ENCODE results near the gene NUDT16L1.

Gene NUDT16L1

GRCh38 chr16:4666537-4667202 is 26.7 kb upstream of the NUDT16L1 start:
- H3K27ac ChIP-seq: peak overlapping the region in 4 of 11 experiments; percentile 14 to 94 (median 31); a peak in 5 of 22 replicates
- peaks cover 59 to 76% (median 66%) of the 10 kb centered on the region in 11 experiments for H3K36me3 ChIP-seq
- H3K4me1 ChIP-seq: peaks cover 48 to 56% (median 51%) of the 10 kb centered on the region in 10 experiments
- no peak for TF ChIP-seq Cebpa-rat (IDR thresholded peaks at IDR 0.05)
- H3K4me3 ChIP-seq: no peak overlapping the region
- no peaks in the 10 kb centered on the region for H3K9me3 ChIP-seq (replicated peaks in 1 of 11)
- peak overlapping the region in 3 of 11 experiments; percentile 0 to 77 (median 26); a peak in 3 of 22 replicates for H3K9ac ChIP-seq
- peak overlapping the region in 7 of 11 experiments; percentile 81 to 97 (median 93); a peak in 6 of 22 replicates for H3K4me2 ChIP-seq
- peaks cover 23 to 83% (median 60%) of the 10 kb centered on the region in 11 experiments; a peak in 17 of 22 replicates for H4K20me1 ChIP-seq
- H3K27me3 ChIP-seq: no peaks in the 10 kb centered on the region

- H3K4me3 ChIP-seq: no peak overlapping the region
- H3K9ac ChIP-seq: peak overlapping the region in 2 of 11 experiments; percentile 9 to 30; a peak in 2 of 22 replicates
- peaks cover 63 to 83% (median 71%) of the 10 kb centered on the region in 11 experiments for H3K36me3 ChIP-seq
- no peaks in the 10 kb centered on the region for H3K27me3 ChIP-seq
- TF ChIP-seq Cebpa-rat (IDR thresholded peaks at IDR 0.05): no peak
- no peaks in the 10 kb centered on the region for H3K9me3 ChIP-seq (replicated peaks in 1 of 11)
- H3K27ac ChIP-seq: peak overlapping the region in 4 of 11 experiments; percentile 14 to 94 (median 31); a peak in 4 of 22 replicates
- peaks cover 17 to 77% (median 53%) of the 10 kb centered on the region in 11 experiments; a peak in 17 of 22 replicates for H4K20me1 ChIP-seq
- no peak overlapping the region for H3K4me2 ChIP-seq
- peaks cover 41 to 48% (median 44%) of the 10 kb centered on the region in 10 experiments for H3K4me1 ChIP-seq
Observed at GRCh38 chr16:4667203-4667963, 26.0 kb upstream of the NUDT16L1 start.

GRCh38 chr16:4668313-4668960 is 24.9 kb upstream of the NUDT16L1 start:
- H3K4me3 ChIP-seq: no peak overlapping the region
- peaks cover 31 to 40% (median 34%) of the 10 kb centered on the region in 10 experiments for H3K4me1 ChIP-seq
- H3K9me3 ChIP-seq (replicated peaks in 1 of 11): no peaks in the 10 kb centered on the region
- no peak for TF ChIP-seq Cebpa-rat (IDR thresholded peaks at IDR 0.05)
- no peak overlapping the region for H3K4me2 ChIP-seq
- H3K27me3 ChIP-seq: no peaks in the 10 kb centered on the region
- peaks cover 73 to 94% (median 81%) of the 10 kb centered on the region in 11 experiments for H3K36me3 ChIP-seq
- peaks cover 13 to 74% (median 46%) of the 10 kb centered on the region in 11 experiments; a peak in 17 of 22 replicates for H4K20me1 ChIP-seq
- H3K27ac ChIP-seq: no peak overlapping the region
- no peak overlapping the region for H3K9ac ChIP-seq

GRCh38 chr16:4673387-4674046 is 19.8 kb upstream of the NUDT16L1 start:
- TF ChIP-seq Cebpa-rat (IDR thresholded peaks at IDR 0.05): no peak
- Histone ChIP-seq H3K27ac (peak overlapping the region in 3 of 11 experiments; percentile 13 to 36 (median 34); a peak in 2 of 22 replicates), H4K20me1 (peaks cover 11 to 65% (median 32%) of the 10 kb centered on the region in 11 experiments; a peak in 20 of 22 replicates), H3K4me2 (no peak overlapping the region), H3K4me1 (peaks cover 13 to 44% (median 30%) of the 10 kb centered on the region in 10 experiments), H3K9ac (peak overlapping the region in 1 of 11 experiments; percentile 27; a peak in 3 of 22 replicates), H3K36me3 (peaks cover 79 to 98% (median 92%) of the 10 kb centered on the region in 11 experiments), H3K27me3 (no peaks in the 10 kb centered on the region), H3K4me3 (no peak overlapping the region), H3K9me3 (replicated peaks in 1 of 11) (no peaks in the 10 kb centered on the region)

- peaks cover 16 to 79% (median 40%) of the 10 kb centered on the region in 11 experiments; a peak in 20 of 22 replicates for H4K20me1 ChIP-seq
- H3K36me3 ChIP-seq: peaks cover 70 to 98% (median 87%) of the 10 kb centered on the region in 11 experiments
- no peak for TF ChIP-seq Cebpa-rat (IDR thresholded peaks at IDR 0.05)
- peak overlapping the region in 6 of 11 experiments; percentile 17 to 63 (median 43); a peak in 7 of 22 replicates for H3K9ac ChIP-seq
- no peaks in the 10 kb centered on the region for H3K27me3 ChIP-seq
- H3K4me3 ChIP-seq: no peak overlapping the region
- H3K4me2 ChIP-seq: peak overlapping the region in 10 of 11 experiments; percentile 46 to 89 (median 72); a peak in 15 of 22 replicates
- H3K9me3 ChIP-seq (replicated peaks in 1 of 11): no peaks in the 10 kb centered on the region
- H3K27ac ChIP-seq: no peak overlapping the region; a peak in 2 of 22 replicates
- peaks cover 13 to 44% (median 32%) of the 10 kb centered on the region in 10 experiments for H3K4me1 ChIP-seq
Observed at GRCh38 chr16:4674926-4675530, 18.3 kb upstream of the NUDT16L1 start.

- Histone ChIP-seq H3K27me3 (no peaks in the 10 kb centered on the region), H3K36me3 (peaks cover 69 to 98% (median 87%) of the 10 kb centered on the region in 11 experiments), H3K9ac (peak overlapping the region; percentile 38 to 63 (median 55); a peak in 17 of 22 replicates), H3K4me3 (no peak overlapping the region), H4K20me1 (peaks cover 16 to 81% (median 42%) of the 10 kb centered on the region in 11 experiments; a peak in 20 of 22 replicates), H3K4me1 (peaks cover 13 to 47% (median 32%) of the 10 kb centered on the region in 10 experiments), H3K4me2 (peak overlapping the region; percentile 26 to 89 (median 70); a peak in 21 of 22 replicates), H3K27ac (peak overlapping the region in 9 of 11 experiments; percentile 40 to 62 (median 50); a peak in 17 of 22 replicates), H3K9me3 (replicated peaks in 1 of 11) (no peaks in the 10 kb centered on the region)
- no peak for TF ChIP-seq Cebpa-rat (IDR thresholded peaks at IDR 0.05)
Observed at GRCh38 chr16:4675864-4676786, 17.2 kb upstream of the NUDT16L1 start.

GRCh38 chr16:4676831-4677230 is 16.5 kb upstream of the NUDT16L1 start:
- Histone ChIP-seq H4K20me1 (peaks cover 16 to 82% (median 45%) of the 10 kb centered on the region in 11 experiments; a peak in 20 of 22 replicates), H3K4me3 (no peak overlapping the region), H3K4me1 (peaks cover 13 to 55% (median 32%) of the 10 kb centered on the region in 10 experiments), H3K27me3 (no peaks in the 10 kb centered on the region), H3K27ac (peak overlapping the region in 7 of 11 experiments; percentile 40 to 62 (median 51); a peak in 9 of 22 replicates), H3K9ac (peak overlapping the region in 4 of 11 experiments; percentile 45 to 63 (median 59); a peak in 6 of 22 replicates), H3K36me3 (peaks cover 69 to 98% (median 87%) of the 10 kb centered on the region in 11 experiments), H3K9me3 (replicated peaks in 1 of 11) (no peaks in the 10 kb centered on the region), H3K4me2 (peak overlapping the region in 9 of 11 experiments; percentile 65 to 89 (median 74); a peak in 11 of 22 replicates)
- TF ChIP-seq Cebpa-rat (IDR thresholded peaks at IDR 0.05): no peak
